Measurements from ENCODE around the gene MLLT10.

Gene MLLT10

GRCh38 chr10:21501731-21502347, 32.2 kb upstream of the MLLT10 start:
- DNase-seq (ENCODE audit: low read depth), result no peak

GRCh38 chr10:21502348-21502740, 31.7 kb upstream of the MLLT10 start:
- DNase-seq (ENCODE audit: low read depth), result no peak

GRCh38 chr10:21503542-21503941, 30.5 kb upstream of the MLLT10 start:
- DNase-seq (ENCODE audit: low read depth), result no peak

GRCh38 chr10:21505711-21506278, 28.2 kb upstream of the MLLT10 start:
- DNase-seq (ENCODE audit: low read depth), result no peak

- DNase-seq (ENCODE audit: low read depth), result no peak
Measured at GRCh38 chr10:21506351-21506750, 27.7 kb upstream of the MLLT10 start.

GRCh38 chr10:21507150-21507549, 26.9 kb upstream of the MLLT10 start:
- DNase-seq (ENCODE audit: low read depth), result no peak

GRCh38 chr10:21508706-21509331, 25.2 kb upstream of the MLLT10 start:
- no peak for DNase-seq (ENCODE audit: low read depth)

- no peak for DNase-seq (ENCODE audit: low read depth)
Measured at GRCh38 chr10:21509341-21510240, 24.4 kb upstream of the MLLT10 start.

- no peak for DNase-seq (ENCODE audit: low read depth)
Measured at GRCh38 chr10:21510241-21511094, 23.6 kb upstream of the MLLT10 start.

GRCh38 chr10:21511095-21511570, 22.9 kb upstream of the MLLT10 start:
- no peak for DNase-seq (ENCODE audit: low read depth)

GRCh38 chr10:21511946-21512572, 22.0 kb upstream of the MLLT10 start:
- no peak for DNase-seq (ENCODE audit: low read depth)

GRCh38 chr10:21512573-21513404, 21.2 kb upstream of the MLLT10 start:
- DNase-seq (ENCODE audit: low read depth), result no peak

GRCh38 chr10:21513405-21513788, 20.6 kb upstream of the MLLT10 start:
- no peak for DNase-seq (ENCODE audit: low read depth)

- no peak for DNase-seq (ENCODE audit: low read depth)
Measured at GRCh38 chr10:21514129-21514817, 19.8 kb upstream of the MLLT10 start.

- DNase-seq (ENCODE audit: low read depth), result no peak
Measured at GRCh38 chr10:21514818-21515351, 19.1 kb upstream of the MLLT10 start.

GRCh38 chr10:21515361-21516241, 18.4 kb upstream of the MLLT10 start:
- no peak for DNase-seq (ENCODE audit: low read depth)

GRCh38 chr10:21516242-21517131, 17.5 kb upstream of the MLLT10 start:
- DNase-seq (ENCODE audit: low read depth), result no peak

Data from stimulated activated CD8-positive, alpha-beta memory T cell treated with anti-CD3 and anti-CD28 coated beads, Interleukin-15, amount 100 ng/mL, for 24 hours (primary cell).